K562 (cell line): ENCODE results near the gene NRG3. TPM values are rescaled to one million over a fixed set of nuclear protein-coding genes. Genes with fewer than 3 reads are reported as not detected.

ENCODE experiments used
- ATAC-seq: fragments of 200-7000 bp; cut with Tn5 transposase; 3 replicates; pipeline ENCODE4 v1.9.1; 2020; ENCODE audit warnings: moderate library complexity
- BruUV-seq: library from RNA; stranded (reverse); fragments of 400-500 nt; replicated peaks from 2 replicates; lab custom pipeline; 2021; lab: Mats Ljungman, UMichigan
- CTCF ChIA-PET: fragments of 300-600 bp; formaldehyde crosslinking; extraction: SDS; loops from one replicate; lab custom pipeline; 2021; ENCODE audit warnings: low intra/inter-chr PET ratio; lab: Yijun Ruan, JAX
- POLR2A ChIA-PET: fragments of 300-600, 350-650 bp; sonication (Branson Sonifier 250); formaldehyde crosslinking; extraction: SDS; loops from one replicate; lab custom pipeline; 2021; ENCODE audit warnings: antibody characterized with exemption, inconsistent platforms; lab: Yijun Ruan, JAX
- DNase-seq, 4 experiments: peaks; one replicate each; pipeline versions ENCODE4 v3.0.0 to v3.0.0-alpha.2; 2011 to 2018; ENCODE audit warnings: low spot score in 3 of 4, mixed read lengths in 3 of 4; ENCODE audit errors: extremely low read depth in 1 of 4
- FAIRE-seq: peaks from 2 replicates; lab custom pipeline; 2011; peaks lifted over from hg19 to GRCh38; lab: Jason Lieb, UNC
- H2AFZ ChIP-seq: 2 replicates; pipeline ENCODE4 v1.6.0; 2011; ENCODE audit warnings: low read depth, low read length, control low read depth, inconsistent platforms
- H3K27ac ChIP-seq: fragments of 200-600 bp; 3 replicates; pipeline ENCODE4 v1.8.0; 2011; ENCODE audit warnings: low read depth, mild to moderate bottlenecking, control low read depth, inconsistent platforms, low read length, moderate library complexity, mixed read lengths; ENCODE audit errors: extremely low read depth
- H3K27me3 ChIP-seq, 2 experiments: fragments of 300-600 bp in 1 of 2; 2 replicates in 1 of 2; 3 replicates in 1 of 2; pipeline versions ENCODE4 v1.6.0 to v1.8.0; 2011; ENCODE audit warnings: inconsistent platforms in 2 of 2, low read length in 2 of 2, mild to moderate bottlenecking in 1 of 2, mixed read lengths in 1 of 2, moderate library complexity in 1 of 2; ENCODE audit not compliant: control insufficient read depth in 2 of 2, insufficient read depth in 2 of 2
- H3K36me3 ChIP-seq: fragments of 300-600 bp; 3 replicates; pipeline ENCODE4 v1.8.0; 2011; ENCODE audit warnings: mild to moderate bottlenecking, low read length, inconsistent platforms; ENCODE audit not compliant: control insufficient read depth, insufficient read depth
- H3K4me1 ChIP-seq, 2 experiments: fragments of 200-600 bp in 1 of 2; replicated peaks in 1 of 2; 2 replicates in 1 of 2; 3 replicates in 1 of 2; pipeline versions ENCODE4 v1.5.1 to v1.8.0; 2011; ENCODE audit warnings: inconsistent platforms in 2 of 2, low read length in 2 of 2, mild to moderate bottlenecking in 1 of 2, mixed read lengths in 1 of 2, moderate library complexity in 1 of 2; ENCODE audit not compliant: control insufficient read depth in 2 of 2, insufficient read depth in 2 of 2
- H3K4me2 ChIP-seq: 2 replicates; pipeline ENCODE4 v1.6.1; 2011; ENCODE audit warnings: low read length, control low read depth, inconsistent platforms, mixed read lengths; ENCODE audit not compliant: insufficient read depth
- H3K4me3 ChIP-seq: fragments of 200-600 bp; sonication (generic), shearing (Covaris generic); 2 replicates; pipeline ENCODE4 v1.5.1; 2016; ENCODE audit warnings: control low read depth, inconsistent platforms
- H3K79me2 ChIP-seq: fragments of 200-600 bp; 3 replicates; pipeline ENCODE4 v1.8.0; 2011; ENCODE audit warnings: low read length, inconsistent platforms; ENCODE audit not compliant: control insufficient read depth, insufficient read depth
- H3K9ac ChIP-seq, 2 experiments: 2 replicates each; pipeline versions ENCODE4 v1.6.0 to v1.6.1; 2011; ENCODE audit warnings: low read depth in 2 of 2, low read length in 2 of 2, control low read depth in 1 of 2, inconsistent platforms in 1 of 2, mild to moderate bottlenecking in 1 of 2, mixed read lengths in 1 of 2; ENCODE audit not compliant: insufficient read depth in 1 of 2
- H3K9me1 ChIP-seq: one replicate; pipeline ENCODE4 v1.6.0; 2011; ENCODE audit warnings: inconsistent platforms, mild to moderate bottlenecking, low read length, moderate library complexity; ENCODE audit not compliant: control insufficient read depth, insufficient read depth
- H3K9me3 ChIP-seq: replicated peaks from 2 replicates; pipeline ENCODE4 v1.5.1; 2011; ENCODE audit warnings: low read depth, low read length, inconsistent platforms; ENCODE audit not compliant: control insufficient read depth, insufficient read depth
- H4K20me1 ChIP-seq: replicated peaks from 2 replicates; pipeline ENCODE4 v1.6.1; 2011; ENCODE audit warnings: low read length, inconsistent platforms, mixed read lengths; ENCODE audit not compliant: control insufficient read depth, insufficient read depth
- KLF6 ChIP-seq: fragments of 250-450 bp; sonication (Bioruptor Pico); IDR thresholded peaks from 2 replicates; pipeline ENCODE4 v1.4.0; 2020; ENCODE audit warnings: mild to moderate bottlenecking, moderate library complexity, borderline replicate concordance
- NELFE ChIP-seq: IDR thresholded peaks from 2 replicates; pipeline ENCODE4 v1.6.1; 2011; ENCODE audit warnings: mild to moderate bottlenecking; ENCODE audit not compliant: insufficient read depth, insufficient read length
- TCF3 ChIP-seq: sonication (generic); formaldehyde crosslinking; IDR thresholded peaks from 2 replicates; pipeline ENCODE4 v1.4.0; 2020; ENCODE audit warnings: mild to moderate bottlenecking, missing genetic modification reagents
- THAP12 ChIP-seq: fragments of 250-450 bp; sonication (Bioruptor Pico); IDR thresholded peaks from 2 replicates; pipeline ENCODE4 v1.9.0; 2021; ENCODE audit warnings: mild to moderate bottlenecking, inconsistent platforms
- WGBS: fragments of 100-300 bp; shearing (Covaris generic); methylation state at CpG from one replicate; pipeline ENCODE4 v1.1.6; 2016; ENCODE audit warnings: low coverage, mixed read lengths; ENCODE audit not compliant: insufficient coverage; ENCODE audit errors: missing lambda C conversion rate; 5-methylcytosine and 5-hydroxymethylcytosine counted together
- in situ Hi-C: fragments of 300-500 bp; cut with MboI; formaldehyde crosslinking; loops from 4 replicates; pipeline ENCODE4 v1.15.0; 2018; ENCODE audit warnings: inconsistent platforms, mixed read lengths
- intact Hi-C: fragments of 100-400 bp; cut with micrococcal nuclease; formaldehyde crosslinking; loops from 2 replicates; pipeline ENCODE4 v1.14.2; 2022
- polyA plus RNA-seq, 8 experiments: library from polyadenylated mRNA; depleted of rRNA in 4 of 8; stranded (reverse) in 5 of 8; unstranded in 3 of 8; fragments of >200 nt; fragmentation: Nextera tagmentation in 2 of 8; fragmentation: Illumina TruSeq in 1 of 8; extraction: Ambion mirVana in 2 of 8; extraction: Trizol in 1 of 8; gene quantifications; 2 replicates each; pipeline versions ENCODE4 v1.2.1 to v1.2.3, GENCODE V29; 2011 to 2014; ENCODE audit warnings: inconsistent platforms in 1 of 8, missing spikeins in 1 of 8
- total RNA-seq, 7 experiments: library from RNA; depleted of rRNA in 6 of 7; stranded (reverse); fragments of >200 nt in 6 of 7; fragmentation: Illumina TruSeq in 2 of 7; extraction: Trizol in 2 of 7; gene quantifications; 2 replicates each; pipeline versions ENCODE4 v1.2.1 to v1.2.3, GENCODE V29; 2011 to 2021; ENCODE audit warnings: low replicate concordance in 1 of 7

The NRG3 gene
- total and polyA plus RNA-seq, 9 of the 15 experiments (the other 6 are each of a cell fraction or from before 2014, with no cell fraction given) = not detected

- POLR2A ChIA-PET = no interaction called here
- H3K79me2 ChIP-seq = no peaks in the 10 kb centered on the region
- H3K27ac ChIP-seq = no peak overlapping the region
- BruUV-seq = no TSS peak
- DNase-seq = no peak
- H3K9me3 ChIP-seq = no peaks in the 10 kb centered on the region; the same call in none of the 2 replicates
- intact Hi-C loops = no loop called here
- no peaks in the 10 kb centered on the region for H3K27me3 ChIP-seq
- no peak for TF ChIP-seq NELFE
- TF ChIP-seq KLF6 (CRISPR knock-in tag) = no peak
- no peak for TF ChIP-seq TCF3 (CRISPR knock-in tag)
- no peak for TF ChIP-seq THAP12 (CRISPR knock-in tag)
- TF ChIP-seq, all 486 proteins: peak for 0
- no peak overlapping the region for H3K4me2 ChIP-seq
- no peak for ATAC-seq
- in situ Hi-C loops = no loop called here
- no peaks in the 10 kb centered on the region for H3K4me1 ChIP-seq
- H3K36me3 ChIP-seq = no peaks in the 10 kb centered on the region
- H3K9ac ChIP-seq = no peak overlapping the region
- CTCF ChIA-PET = no interaction called here
- no peak overlapping the region for H2AFZ ChIP-seq
- no peaks in the 10 kb centered on the region for H4K20me1 ChIP-seq
- no peaks in the 10 kb centered on the region for H3K9me1 ChIP-seq
- H3K4me3 ChIP-seq = no peak overlapping the region
- 1% methylated on average over 7 of the region's 7 CpGs for WGBS
- no peak for FAIRE-seq
Observed at GRCh38 chr10:82194419-82194818, 319.4 kb downstream of the NRG3 start.
